Glomerular visceral epithelial cell (primary cell): ENCODE results near the gene ZNF440.

Experiments used
- DNase-seq: peaks from one replicate; pipeline ENCODE4 v3.0.0-alpha.2; 2016; ENCODE audit errors: extremely low spot score

Gene ZNF440

DNA sequence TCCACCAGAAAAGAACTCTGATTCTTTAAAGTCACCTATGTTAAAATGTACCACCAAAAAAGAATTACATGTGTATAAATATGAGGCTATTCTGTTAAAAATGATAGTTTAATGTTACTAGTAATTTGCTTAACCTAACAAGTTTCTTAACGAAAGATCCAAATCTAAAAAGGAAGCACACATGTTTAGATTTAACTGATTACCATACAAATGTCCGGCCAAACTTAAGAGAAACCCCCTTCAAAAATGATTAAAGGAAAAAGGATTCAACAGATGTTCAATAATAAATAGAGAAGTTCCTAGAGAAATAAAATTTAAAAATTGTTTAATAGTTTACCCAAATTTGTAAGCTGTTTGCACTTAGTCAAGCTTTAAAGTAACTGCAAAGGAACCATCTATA is 68.5 kb downstream of the ZNF440 start:
- DNase-seq: no peak
